IPS DF 6.9 (cell line): ENCODE data around the gene SMDT1.

Experiments
- DNase-seq: peaks from one replicate; pipeline ENCODE4 v3.0.0-alpha.2; 2013; ENCODE audit warnings: low read depth, low spot score
- H3K27ac ChIP-seq: one replicate; pipeline ENCODE4 v1.5.1; 2013; ENCODE audit warnings: low read length, control low read depth
- H3K27me3 ChIP-seq: 2 replicates; pipeline ENCODE4 v1.6.1; 2013; ENCODE audit warnings: mild to moderate bottlenecking, low read length; ENCODE audit not compliant: control insufficient read depth, insufficient read depth
- H3K36me3 ChIP-seq: 2 replicates; pipeline ENCODE4 v1.6.1; 2013; ENCODE audit warnings: low read length; ENCODE audit not compliant: control insufficient read depth, insufficient read depth
- H3K4me1 ChIP-seq: 2 replicates; pipeline ENCODE4 v1.6.1; 2013; ENCODE audit warnings: low read length; ENCODE audit not compliant: control insufficient read depth, insufficient read depth
- H3K4me3 ChIP-seq: 2 replicates; pipeline ENCODE4 v1.5.1; 2013; ENCODE audit warnings: mild to moderate bottlenecking, low read length
- H3K9me3 ChIP-seq: 2 replicates; pipeline ENCODE4 v1.6.1; 2013; ENCODE audit warnings: low read length, inconsistent platforms; ENCODE audit not compliant: control insufficient read depth, insufficient read depth
- WGBS: extraction: QIAGEN DNeasy Blood & Tissue Kit; methylation state at CpG from one replicate; pipeline ENCODE4 v1.1.7; 2013; ENCODE audit warnings: mixed read lengths, missing lambda C conversion rate; ENCODE audit not compliant: insufficient read length, insufficient coverage; 5-methylcytosine and 5-hydroxymethylcytosine counted together

SMDT1 gene

GRCh38 chr22:42061041-42061440 lies 18.5 kb upstream of the SMDT1 start:
- no peak for DNase-seq
- WGBS: no CpG with 5 or more reads among the region's 7 CpGs
- peaks cover 17% of the 10 kb centered on the region for H3K36me3 ChIP-seq

GRCh38 chr22:42062506-42063170 lies 16.9 kb upstream of the SMDT1 start:
- H3K4me1 ChIP-seq: peaks cover 10% of the 10 kb centered on the region
- H3K9me3 ChIP-seq: no peaks in the 10 kb centered on the region
- H3K4me3 ChIP-seq: no peak overlapping the region
- no peaks in the 10 kb centered on the region for H3K27me3 ChIP-seq
- H3K36me3 ChIP-seq: peaks cover 17% of the 10 kb centered on the region
- no peak for DNase-seq
- no CpG with 5 or more reads among the region's 10 CpGs for WGBS
- no peak overlapping the region for H3K27ac ChIP-seq

More at GRCh38 chr22:42061041-42061440, 18.5 kb upstream of the SMDT1 start:
- Histone ChIP-seq H3K9me3 (no peaks in the 10 kb centered on the region), H3K4me3 (no peak overlapping the region), H3K4me1 (peaks cover 10% of the 10 kb centered on the region), H3K27ac (no peak overlapping the region), H3K27me3 (no peaks in the 10 kb centered on the region)

DNA sequence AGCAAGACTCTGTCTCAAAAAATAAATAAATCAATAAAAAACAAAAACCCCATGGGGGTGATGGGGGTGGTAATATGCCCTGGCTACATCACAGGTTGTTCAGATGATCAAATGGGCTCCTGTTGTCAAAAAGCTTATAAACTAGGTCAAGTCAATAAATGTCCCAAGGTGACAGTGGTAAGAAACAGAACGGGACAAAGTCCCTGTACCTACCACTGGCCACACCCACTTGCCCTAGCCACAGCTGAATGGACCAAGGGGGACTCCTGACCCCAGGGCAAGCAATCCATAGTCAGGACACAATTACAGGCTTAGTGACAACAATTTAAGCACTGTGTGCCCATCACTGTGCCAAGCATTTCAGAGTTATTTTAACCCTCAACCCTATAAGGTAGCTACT lies 14.9 kb upstream of the SMDT1 start:
- no peak overlapping the region for H3K27ac ChIP-seq
- no peak for DNase-seq
- no CpG with 5 or more reads among the region's 1 CpG for WGBS
- peaks cover 10% of the 10 kb centered on the region for H3K4me1 ChIP-seq
- H3K36me3 ChIP-seq: peaks cover 16% of the 10 kb centered on the region
- H3K27me3 ChIP-seq: no peaks in the 10 kb centered on the region
- H3K4me3 ChIP-seq: no peak overlapping the region
- no peaks in the 10 kb centered on the region for H3K9me3 ChIP-seq

GRCh38 chr22:42065438-42066125 lies 13.9 kb upstream of the SMDT1 start:
- Histone ChIP-seq H3K4me1 (peaks cover 14% of the 10 kb centered on the region), H3K36me3 (peaks cover 8% of the 10 kb centered on the region; the same call in 1 of the 2 replicates), H3K4me3 (no peak overlapping the region), H3K9me3 (no peaks in the 10 kb centered on the region), H3K27me3 (no peaks in the 10 kb centered on the region), H3K27ac (no peak overlapping the region)
- WGBS: no CpG with 5 or more reads among the region's 13 CpGs
- no peak for DNase-seq

DNA sequence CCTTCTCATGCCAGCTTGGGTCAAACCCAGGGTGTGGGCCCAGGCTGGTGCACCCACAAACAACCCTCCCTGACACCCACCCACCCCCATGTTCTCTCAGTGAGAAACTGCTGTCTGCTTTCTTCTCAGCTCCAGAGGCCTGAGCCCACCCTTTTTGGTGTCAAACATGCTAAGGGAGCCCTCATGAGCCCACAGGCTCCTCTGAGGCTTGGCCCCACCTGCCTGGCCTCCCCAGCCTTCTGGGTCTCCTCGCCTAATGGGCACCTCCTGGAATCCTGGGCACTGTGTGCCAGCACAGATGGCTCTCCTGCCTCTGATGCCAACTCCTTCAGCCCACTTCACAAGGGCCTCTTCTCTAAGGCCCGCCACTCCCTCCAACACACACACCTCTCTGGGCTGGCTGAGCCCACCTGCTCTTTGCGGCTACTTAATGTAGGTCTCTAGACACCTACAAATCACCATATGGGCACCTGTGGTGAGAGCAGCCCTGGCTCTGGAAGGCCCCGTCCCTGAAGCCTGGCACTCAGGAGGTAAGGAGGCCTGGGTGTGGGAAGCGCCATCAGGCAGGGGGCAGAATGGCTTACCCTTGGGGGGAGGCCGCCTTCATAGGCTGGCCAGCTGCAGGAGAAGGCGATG lies 13.3 kb upstream of the SMDT1 start:
- H3K4me3 ChIP-seq: no peak overlapping the region
- H3K27me3 ChIP-seq: no peaks in the 10 kb centered on the region
- no CpG with 5 or more reads among the region's 7 CpGs for WGBS
- no peaks in the 10 kb centered on the region for H3K9me3 ChIP-seq
- no peak for DNase-seq
- peaks cover 14% of the 10 kb centered on the region for H3K4me1 ChIP-seq
- H3K36me3 ChIP-seq: peaks cover 6% of the 10 kb centered on the region; the same call in 1 of the 2 replicates
- H3K27ac ChIP-seq: no peak overlapping the region

GRCh38 chr22:42066937-42067336 lies 12.6 kb upstream of the SMDT1 start:
- H3K9me3 ChIP-seq: no peaks in the 10 kb centered on the region
- no peak overlapping the region for H3K27ac ChIP-seq
- H3K4me1 ChIP-seq: peaks cover 14% of the 10 kb centered on the region
- DNase-seq: no peak
- peaks cover 5% of the 10 kb centered on the region; the same call in 1 of the 2 replicates for H3K36me3 ChIP-seq
- no peaks in the 10 kb centered on the region for H3K27me3 ChIP-seq
- WGBS: no CpG with 5 or more reads among the region's 10 CpGs
- no peak overlapping the region for H3K4me3 ChIP-seq

DNA sequence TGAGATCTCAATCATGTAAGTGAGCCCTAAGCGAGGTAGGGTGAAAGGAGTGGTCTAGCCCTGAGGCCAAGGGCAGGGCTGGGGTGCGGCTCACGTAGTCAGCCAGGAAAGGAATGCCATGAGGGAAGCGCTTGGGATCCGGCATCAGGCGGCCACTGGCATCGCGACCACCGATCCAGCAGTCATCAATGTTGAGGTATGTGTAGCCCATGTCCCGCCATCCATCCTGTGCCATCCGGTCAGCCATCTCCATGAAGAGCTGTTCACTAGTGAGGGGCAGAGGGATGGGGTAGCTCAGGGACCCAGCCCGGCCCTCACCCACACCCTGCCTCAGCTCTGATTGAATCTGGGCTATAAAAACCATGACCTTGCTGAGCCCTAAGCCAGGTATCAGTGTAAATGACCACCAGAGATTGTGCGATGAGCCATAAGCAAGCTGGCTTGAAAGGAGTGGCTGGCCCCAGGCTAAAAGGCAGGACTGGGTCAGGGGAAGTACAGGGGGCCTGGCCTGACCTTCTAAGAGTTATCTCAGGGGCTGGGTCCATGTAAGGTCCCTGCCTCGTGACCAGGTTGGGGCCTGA lies 11.7 kb upstream of the SMDT1 start:
- no peak overlapping the region for H3K27ac ChIP-seq
- no peak for DNase-seq
- peaks cover 5% of the 10 kb centered on the region; the same call in 1 of the 2 replicates for H3K36me3 ChIP-seq
- H3K4me1 ChIP-seq: peaks cover 14% of the 10 kb centered on the region
- no peak overlapping the region for H3K4me3 ChIP-seq
- no peaks in the 10 kb centered on the region for H3K27me3 ChIP-seq
- no peaks in the 10 kb centered on the region for H3K9me3 ChIP-seq
- no CpG with 5 or more reads among the region's 14 CpGs for WGBS

GRCh38 chr22:42068291-42068690 lies 11.2 kb upstream of the SMDT1 start:
- WGBS: no CpG with 5 or more reads among the region's 4 CpGs
- H3K27me3 ChIP-seq: no peaks in the 10 kb centered on the region
- H3K9me3 ChIP-seq: no peaks in the 10 kb centered on the region
- peaks cover 14% of the 10 kb centered on the region for H3K4me1 ChIP-seq
- peaks cover 5% of the 10 kb centered on the region; the same call in 1 of the 2 replicates for H3K36me3 ChIP-seq
- no peak overlapping the region for H3K27ac ChIP-seq
- DNase-seq: no peak
- H3K4me3 ChIP-seq: no peak overlapping the region

GRCh38 chr22:42069801-42070516 lies 9.5 kb upstream of the SMDT1 start:
- no CpG with 5 or more reads among the region's 19 CpGs for whole genome bisulfite sequencing
- Histone ChIP-seq H3K4me3 (peak overlapping the region; percentile 56; the same call in 1 of the 2 replicates), H3K4me1 (peaks cover 12% of the 10 kb centered on the region), H3K36me3 (peaks cover 3% of the 10 kb centered on the region; the same call in 1 of the 2 replicates), H3K9me3 (no peaks in the 10 kb centered on the region), H3K27me3 (no peaks in the 10 kb centered on the region), H3K27ac (no peak overlapping the region)
- no peak for DNase-seq
